Thoracic aorta (tissue), 2 donors: ENCODE measurements around the gene KIF21B. TPM values are rescaled to one million over a fixed set of nuclear protein-coding genes. Genes with fewer than 3 reads are reported as not detected.

ENCODE experiments used
- ATAC-seq: fragments of 150-250 bp; one replicate; pipeline ENCODE4 v1.8.0; 2017; ENCODE audit warnings: low read depth; ENCODE audit not compliant: insufficient number of reproducible peaks, low FRiP score
- DNase-seq: peaks from one replicate; pipeline ENCODE4 v3.0.0-alpha.2; 2020; ENCODE audit warnings: low spot score
- H3K27ac ChIP-seq, 2 donors: fragments of 200-600 bp; sonication (generic); 1 replicate in 1 of 2; 2 replicates in 1 of 2; pipeline ENCODE4 v1.5.1; 2016; ENCODE audit warnings: mild to moderate bottlenecking in 2 of 2, moderate library complexity in 2 of 2
- H3K27me3 ChIP-seq: fragments of 200-600 bp; sonication (generic); replicated peaks from 2 replicates; pipeline ENCODE4 v1.6.0; 2016; ENCODE audit warnings: mild to moderate bottlenecking; ENCODE audit not compliant: insufficient read depth
- H3K36me3 ChIP-seq: fragments of 200-600 bp; sonication (generic); one replicate; pipeline ENCODE4 v1.5.1; 2016
- H3K4me1 ChIP-seq, 2 donors: fragments of 200-600 bp; sonication (generic); 1 replicate in 1 of 2; 2 replicates in 1 of 2; pipeline versions ENCODE4 v1.5.1 to v1.6.0; 2016; ENCODE audit warnings: low read depth in 2 of 2, mild to moderate bottlenecking in 1 of 2; ENCODE audit not compliant: control insufficient read depth in 1 of 2
- H3K4me3 ChIP-seq: fragments of 200-600 bp; sonication (generic); 2 replicates; pipeline ENCODE4 v1.5.1; 2016; ENCODE audit warnings: mild to moderate bottlenecking
- H3K9me3 ChIP-seq: fragments of 200-600 bp; sonication (generic); 2 replicates; pipeline ENCODE4 v1.5.1; 2016
- CTCF ChIP-seq: fragments of 200-600 bp; sonication (generic); IDR thresholded peaks from one replicate; pipeline ENCODE4 v1.5.1; 2019; ENCODE audit warnings: antibody characterized with exemption
- total RNA-seq, 2 donors: library from RNA; depleted of rRNA; stranded (reverse); fragments of >200 nt; gene quantifications; one replicate each; pipeline versions ENCODE4 v1.1.0 to v1.2.3, GENCODE V29; 2016

The KIF21B gene
- total RNA-seq, 2 donors from 2014 or later, result 4.2 to 4.7 TPM

- TF ChIP-seq CTCF, result no peak
- Histone ChIP-seq H3K9me3 (no peaks in the 10 kb centered on the region), H3K36me3 (no peaks in the 10 kb centered on the region), H3K27ac (no peak overlapping the region), H3K4me3 (no peak overlapping the region), H3K4me1 (no peaks in the 10 kb centered on the region), H3K27me3 (no peaks in the 10 kb centered on the region)
- DNase-seq (no peak), ATAC-seq (no peak)
These were observed 46.3 kb downstream of the KIF21B start for GRCh38 chr1:200977071-200977754.

- no peak for TF ChIP-seq CTCF
- no peaks in the 10 kb centered on the region for H3K4me1 ChIP-seq
- DNase-seq (no peak), ATAC-seq (no peak)
- H3K9me3 ChIP-seq, result no peaks in the 10 kb centered on the region
- H3K27ac ChIP-seq, result no peak overlapping the region
- H3K27me3 ChIP-seq, result no peaks in the 10 kb centered on the region
- no peaks in the 10 kb centered on the region for H3K36me3 ChIP-seq
- H3K4me3 ChIP-seq, result no peak overlapping the region
These were observed 46.9 kb downstream of the KIF21B start for GRCh38 chr1:200976634-200977033.

- no peak for TF ChIP-seq CTCF
- Histone ChIP-seq H3K4me1 (no peaks in the 10 kb centered on the region), H3K27ac (no peak overlapping the region), H3K27me3 (no peaks in the 10 kb centered on the region), H3K4me3 (no peak overlapping the region), H3K36me3 (no peaks in the 10 kb centered on the region), H3K9me3 (no peaks in the 10 kb centered on the region)
- DNase-seq (no peak), ATAC-seq (no peak)
These were observed 48.1 kb downstream of the KIF21B start for GRCh38 chr1:200975458-200975857.

GRCh38 chr1:200974711-200975110 lies 48.8 kb downstream of the KIF21B start:
- no peak overlapping the region for H3K4me3 ChIP-seq
- H3K27ac ChIP-seq, result no peak overlapping the region
- TF ChIP-seq CTCF, result no peak
- no peaks in the 10 kb centered on the region for H3K9me3 ChIP-seq
- no peaks in the 10 kb centered on the region for H3K36me3 ChIP-seq
- no peaks in the 10 kb centered on the region for H3K27me3 ChIP-seq
- peaks cover 0 to 7% of the 10 kb centered on the region in 2 donors for H3K4me1 ChIP-seq
- DNase-seq (no peak), ATAC-seq (no peak)

- ATAC-seq, result no peak
- no peak overlapping the region for H3K27ac ChIP-seq
- H3K9me3 ChIP-seq, result no peaks in the 10 kb centered on the region
- TF ChIP-seq CTCF, result no peak
- no peaks in the 10 kb centered on the region for H3K27me3 ChIP-seq
- H3K4me3 ChIP-seq, result no peak overlapping the region
- no peaks in the 10 kb centered on the region for H3K36me3 ChIP-seq
- no peak for DNase-seq
- H3K4me1 ChIP-seq, result peaks cover 0 to 11% of the 10 kb centered on the region in 2 donors
These were observed 49.4 kb downstream of the KIF21B start for GRCh38 chr1:200973937-200974657.
